Measurements from ENCODE around the gene MYOF. TPM values are rescaled to one million over a fixed set of nuclear protein-coding genes. Genes with fewer than 3 reads are reported as not detected.
A peak's percentile ranks its signal among the peaks of the same experiment; 100 is the strongest.

Gene MYOF
- total RNA-seq, 1 donor from 2014 or later: 68.2 TPM

- no peak for DNase-seq (ENCODE audit: low spot score in 2 of 2)
- Histone ChIP-seq H3K36me3 (peaks cover 62 to 93% of the 10 kb centered on the region in 2 donors), H3K27me3 (no peaks in the 10 kb centered on the region), H3K9me3 (no peaks in the 10 kb centered on the region), H3K4me1 (no peaks in the 10 kb centered on the region), H3K4me3 (no peak overlapping the region), H3K27ac (peak overlapping the region in 1 of 2 donors; percentile 29)
- peak; percentile 58 to 72 (median 66) for TF ChIP-seq CTCF (IDR thresholded peaks at IDR 0.05)
- intact Hi-C loops (cut with DNase I): loop anchor here (5.0 kb wide), 1 partner anchor 271 kb away; no protein-coding TSS in a partner anchor
Measured at GRCh38 chr10:93352638-93353383, 129.3 kb downstream of the MYOF start.

GRCh38 chr10:93346694-93347093 is 135.4 kb downstream of the MYOF start:
- Histone ChIP-seq H3K27ac (peak overlapping the region in 1 of 2 donors; percentile 26), H3K27me3 (no peaks in the 10 kb centered on the region), H3K36me3 (peaks cover 68 to 86% of the 10 kb centered on the region in 2 donors), H3K9me3 (no peaks in the 10 kb centered on the region), H3K4me3 (no peak overlapping the region), H3K4me1 (peaks cover 5 to 9% of the 10 kb centered on the region in 2 donors)
- TF ChIP-seq CTCF (IDR thresholded peaks at IDR 0.05): no peak
- intact Hi-C loops (cut with DNase I): no loop called here
- no peak for DNase-seq (ENCODE audit: low spot score in 2 of 2)

- Histone ChIP-seq H3K27ac (peak overlapping the region; percentile 11 to 26), H3K36me3 (peaks cover 66 to 83% of the 10 kb centered on the region in 2 donors), H3K4me1 (peaks cover 5 to 9% of the 10 kb centered on the region in 2 donors), H3K4me3 (no peak overlapping the region), H3K9me3 (no peaks in the 10 kb centered on the region), H3K27me3 (no peaks in the 10 kb centered on the region)
- no peak for TF ChIP-seq CTCF (IDR thresholded peaks at IDR 0.05)
- DNase-seq (ENCODE audit: low spot score in 2 of 2): no peak
- intact Hi-C loops (cut with DNase I): no loop called here
Measured at GRCh38 chr10:93346108-93346507, 136.0 kb downstream of the MYOF start.

- no peak overlapping the region for H3K27ac ChIP-seq
- intact Hi-C loops (cut with DNase I): no loop called here
Measured at GRCh38 chr10:93344691-93345090, 137.4 kb downstream of the MYOF start.

GRCh38 chr10:93342921-93343320 is 139.2 kb downstream of the MYOF start:
- TF ChIP-seq CTCF (IDR thresholded peaks at IDR 0.05): no peak
- H3K9me3 ChIP-seq: no peaks in the 10 kb centered on the region
- no peak for DNase-seq (ENCODE audit: low spot score in 2 of 2)
- H3K4me3 ChIP-seq: no peak overlapping the region
- peaks cover 5 to 9% of the 10 kb centered on the region in 2 donors for H3K4me1 ChIP-seq
- no peak overlapping the region for H3K27ac ChIP-seq
- no peaks in the 10 kb centered on the region for H3K27me3 ChIP-seq
- peaks cover 64 to 83% of the 10 kb centered on the region in 2 donors for H3K36me3 ChIP-seq
- intact Hi-C loops (cut with DNase I): no loop called here

More at GRCh38 chr10:93344691-93345090, 137.4 kb downstream of the MYOF start:
- peaks cover 66 to 83% of the 10 kb centered on the region in 2 donors for H3K36me3 ChIP-seq
- H3K27me3 ChIP-seq: no peaks in the 10 kb centered on the region
- no peak for DNase-seq (ENCODE audit: low spot score in 2 of 2)
- peaks cover 5 to 9% of the 10 kb centered on the region in 2 donors for H3K4me1 ChIP-seq
- no peaks in the 10 kb centered on the region for H3K9me3 ChIP-seq
- no peak for TF ChIP-seq CTCF (IDR thresholded peaks at IDR 0.05)
- H3K4me3 ChIP-seq: no peak overlapping the region
